ENCODE measurements around the gene LMAN2L. TPM values are rescaled to one million over a fixed set of nuclear protein-coding genes. Genes with fewer than 3 reads are reported as not detected.

The LMAN2L gene
- total RNA-seq, 1 donor from 2014 or later: 36.0 TPM

- peaks cover under 1% of the 10 kb centered on the region for H3K4me1 Mint-ChIP-seq (ENCODE audit: low read depth)
- DNase-seq (ENCODE audit: low spot score, unreplicated experiment): no peak
Measured at GRCh38 chr2:96689431-96689991, 50.4 kb downstream of the LMAN2L start.

GRCh38 chr2:96688649-96689430 is 51.0 kb downstream of the LMAN2L start:
- Mint-ChIP-seq H3K4me1 (ENCODE audit: low read depth) (peaks cover 5% of the 10 kb centered on the region), H3K4me3 (ENCODE audit: low read depth) (no peak overlapping the region), H3K36me3 (ENCODE audit: insufficient read depth) (no peaks in the 10 kb centered on the region), H3K27me3 (peaks cover 8% of the 10 kb centered on the region), H3K9me3 (ENCODE audit: low read depth) (no peaks in the 10 kb centered on the region), H3K27ac (no peak overlapping the region)
- DNase-seq (ENCODE audit: low spot score, unreplicated experiment): no peak
- no peak for TF ChIP-seq CTCF (IDR thresholded peaks at IDR 0.05; ENCODE audit: unreplicated experiment)

More at GRCh38 chr2:96689431-96689991, 50.4 kb downstream of the LMAN2L start:
- Mint-ChIP-seq H3K9me3 (ENCODE audit: low read depth) (no peaks in the 10 kb centered on the region), H3K36me3 (ENCODE audit: insufficient read depth) (no peaks in the 10 kb centered on the region), H3K27ac (no peak overlapping the region), H3K27me3 (peaks cover 5% of the 10 kb centered on the region), H3K4me3 (ENCODE audit: low read depth) (no peak overlapping the region)
- no peak for TF ChIP-seq CTCF (IDR thresholded peaks at IDR 0.05; ENCODE audit: unreplicated experiment)

- Mint-ChIP-seq H3K36me3 (ENCODE audit: insufficient read depth) (no peaks in the 10 kb centered on the region), H3K9me3 (ENCODE audit: low read depth) (no peaks in the 10 kb centered on the region), H3K27ac (no peak overlapping the region), H3K4me1 (ENCODE audit: low read depth) (peaks cover 5% of the 10 kb centered on the region), H3K27me3 (peaks cover 8% of the 10 kb centered on the region), H3K4me3 (ENCODE audit: low read depth) (no peak overlapping the region)
- TF ChIP-seq CTCF (IDR thresholded peaks at IDR 0.05; ENCODE audit: unreplicated experiment): no peak
- no peak for DNase-seq (ENCODE audit: low spot score, unreplicated experiment)
Measured at GRCh38 chr2:96687711-96688640, 51.9 kb downstream of the LMAN2L start.

- Mint-ChIP-seq H3K27ac (no peak overlapping the region), H3K4me3 (ENCODE audit: low read depth) (no peak overlapping the region), H3K4me1 (ENCODE audit: low read depth) (peaks cover 5% of the 10 kb centered on the region), H3K9me3 (ENCODE audit: low read depth) (no peaks in the 10 kb centered on the region), H3K27me3 (peaks cover 8% of the 10 kb centered on the region), H3K36me3 (ENCODE audit: insufficient read depth) (no peaks in the 10 kb centered on the region)
- DNase-seq (ENCODE audit: low spot score, unreplicated experiment): no peak
- no peak for TF ChIP-seq CTCF (IDR thresholded peaks at IDR 0.05; ENCODE audit: unreplicated experiment)
Measured at GRCh38 chr2:96687266-96687665, 52.6 kb downstream of the LMAN2L start.
